ENCODE data around the gene KRTAP5-4.
A peak's percentile ranks its signal among the peaks of the same experiment; 100 is the strongest.
"Not testable (repeated sequence)": the region's sequence is repeated elsewhere in the genome, so short reads cannot be mapped to it uniquely, and the experiment has no call there.

Gene KRTAP5-4, protein sequence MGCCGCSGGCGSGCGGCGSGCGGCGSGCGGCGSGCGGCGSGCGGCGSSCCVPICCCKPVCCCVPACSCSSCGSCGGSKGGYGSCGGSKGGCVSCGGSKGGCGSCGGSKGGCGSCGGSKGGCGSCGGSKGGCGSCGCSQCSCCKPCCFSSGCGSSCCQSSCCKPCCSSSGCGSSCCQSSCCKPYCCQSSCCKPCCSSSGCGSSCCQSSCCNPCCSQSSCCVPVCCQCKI

GRCh38 chr11:1622086-1622485, at the start of gene KRTAP5-4:
TSS of gene KRTAP5-4 (minus strand) at chr11:1622138. CDS start at chr11:1622093, 45 bp downstream.
- DNase-seq (ENCODE audit: low spot score), result no peak

DNA sequence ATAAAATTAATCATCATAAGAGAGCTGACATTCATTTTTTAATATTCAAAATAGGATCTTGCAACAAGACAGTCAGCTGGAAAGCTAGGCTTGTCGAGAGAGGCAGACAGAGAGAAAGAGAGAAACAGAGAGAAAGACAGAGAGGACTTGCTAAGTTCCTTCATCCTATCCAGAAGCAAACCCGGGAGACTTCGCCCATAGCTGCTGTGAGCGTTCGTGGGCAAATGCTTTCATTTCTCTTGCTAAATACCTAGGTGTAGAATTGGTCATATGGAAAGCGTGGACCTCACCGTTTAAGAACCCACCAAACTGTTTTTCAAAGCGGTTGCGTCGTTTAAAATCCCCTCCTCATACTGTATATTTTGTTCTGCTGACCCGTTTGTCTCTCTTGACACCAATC, 49.7 kb upstream of the KRTAP5-4 start:
- peak; percentile 51 for DNase-seq (ENCODE audit: low spot score)

GRCh38 chr11:1670905-1671371, 49.0 kb upstream of the KRTAP5-4 start:
- DNase-seq (ENCODE audit: low spot score), result peak; percentile 63

GRCh38 chr11:1670457-1670856, 48.5 kb upstream of the KRTAP5-4 start:
- DNase-seq (ENCODE audit: low spot score), result not testable (repeated sequence)

GRCh38 chr11:1669546-1670218, 47.7 kb upstream of the KRTAP5-4 start:
- peak; percentile 86 for DNase-seq (ENCODE audit: low spot score)

- peak; percentile 46 for DNase-seq (ENCODE audit: low spot score)
These were observed 47.1 kb upstream of the KRTAP5-4 start for GRCh38 chr11:1668911-1669473.

DNA sequence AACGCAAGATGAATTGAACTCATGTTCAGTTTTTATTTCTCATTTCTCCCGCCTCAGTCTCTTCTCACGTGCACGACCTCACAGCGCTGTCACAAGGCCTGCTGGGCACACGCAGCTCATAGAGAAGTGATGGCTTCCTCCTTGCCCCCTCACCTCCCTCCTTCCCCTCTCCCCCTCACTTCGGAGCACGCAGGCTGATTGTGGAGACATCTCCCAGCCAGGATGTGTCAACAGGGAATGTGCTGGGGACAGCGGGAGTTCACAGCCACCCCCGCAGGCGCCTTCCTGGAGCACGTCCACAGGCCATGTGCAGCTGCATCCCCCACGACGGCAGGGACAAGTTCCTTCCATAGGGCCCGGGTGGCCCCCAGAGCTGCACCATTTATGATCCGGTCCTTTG, 46.0 kb upstream of the KRTAP5-4 start:
- peak; percentile 61 for DNase-seq (ENCODE audit: low spot score)

DNA sequence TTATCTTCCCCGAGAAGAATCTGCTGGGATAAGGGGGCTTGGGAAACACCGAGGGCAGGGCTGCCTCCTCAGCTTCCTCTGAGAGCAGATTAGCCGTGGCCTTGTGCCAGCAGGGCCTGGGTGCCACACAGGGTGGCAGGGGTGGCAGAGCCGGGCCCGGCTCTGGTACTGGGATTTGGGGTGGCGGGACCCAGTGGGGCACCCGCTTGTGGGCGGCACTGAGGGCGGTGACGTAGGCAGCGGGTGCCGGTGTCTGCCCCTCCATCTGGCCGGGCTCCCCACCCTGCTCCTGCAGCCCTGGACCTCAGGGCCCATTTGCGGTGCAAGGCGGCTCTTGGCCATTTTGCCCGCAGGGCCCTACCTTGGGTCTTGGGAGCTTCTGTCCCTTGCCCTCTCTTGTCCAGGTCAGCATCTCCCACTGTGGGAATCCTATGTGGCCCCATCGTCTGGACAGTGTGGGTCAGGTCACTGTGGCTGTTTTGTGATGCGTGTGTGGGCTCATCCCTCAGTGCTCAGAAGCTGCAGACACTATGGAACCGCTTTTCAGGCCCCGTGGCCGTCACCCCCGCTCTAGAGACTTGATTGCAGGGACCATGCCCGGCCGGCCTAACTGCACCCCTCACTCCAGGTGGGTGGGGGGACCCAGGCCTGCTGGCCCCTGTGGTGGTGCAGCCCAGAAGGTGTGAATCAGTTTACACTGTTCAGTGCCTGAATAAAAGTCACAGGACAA, 45.3 kb upstream of the KRTAP5-4 start:
- DNase-seq (ENCODE audit: low spot score), result peak; percentile 56

DNA sequence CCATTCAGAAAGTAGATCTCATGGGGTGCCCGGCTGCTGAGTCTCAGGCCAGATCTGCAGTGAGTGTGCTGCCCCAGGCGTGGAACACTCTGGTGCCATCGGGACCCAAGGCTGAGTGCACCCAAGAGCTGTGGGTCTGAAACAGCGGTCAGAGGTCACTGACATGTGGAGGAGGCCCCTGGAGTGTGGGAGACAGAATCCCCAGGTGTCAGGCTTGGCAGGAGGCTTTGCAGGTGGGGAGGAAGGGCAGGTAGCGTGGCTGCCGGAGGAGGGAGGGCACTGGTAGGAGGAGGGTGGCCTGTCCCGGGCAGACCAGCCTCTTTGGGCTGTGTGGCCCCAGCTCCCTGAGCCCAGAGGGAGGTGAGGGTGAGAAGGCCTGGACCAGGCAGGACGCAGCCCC, 43.4 kb upstream of the KRTAP5-4 start:
- DNase-seq (ENCODE audit: low spot score), result peak; percentile 46

DNA sequence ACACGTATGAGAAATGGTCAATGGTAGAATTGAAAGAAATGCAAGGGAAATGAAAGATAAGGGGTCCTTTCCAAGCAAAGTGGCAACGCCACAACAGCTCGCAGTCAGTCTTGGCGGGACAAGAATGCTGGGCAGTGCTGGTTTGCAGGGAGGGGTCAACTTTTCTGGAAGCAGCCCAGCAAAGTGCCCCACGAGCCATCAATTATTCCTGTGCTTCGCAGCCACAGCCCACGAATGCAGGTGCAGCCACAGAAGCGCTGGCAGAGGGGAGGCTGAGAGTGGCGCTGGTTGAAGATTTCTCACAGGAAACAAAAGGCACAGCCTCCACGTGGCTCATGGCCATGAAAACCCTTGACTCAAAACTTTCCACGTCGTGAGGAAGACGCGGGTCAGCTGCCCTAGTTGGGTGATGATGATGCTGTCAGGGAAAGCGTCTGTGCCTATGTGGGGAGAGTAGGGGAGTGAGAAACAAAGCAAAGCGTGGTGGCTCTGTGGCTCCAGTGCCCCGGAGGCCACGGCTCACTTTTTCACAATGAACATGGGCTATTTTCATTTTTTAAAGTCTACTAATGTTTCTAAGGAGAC, 40.9 kb upstream of the KRTAP5-4 start:
- DNase-seq (ENCODE audit: low spot score), result peak; percentile 5

- peak; percentile 18 for DNase-seq (ENCODE audit: low spot score)
These were observed 39.7 kb upstream of the KRTAP5-4 start for GRCh38 chr11:1661454-1662269.

DNA sequence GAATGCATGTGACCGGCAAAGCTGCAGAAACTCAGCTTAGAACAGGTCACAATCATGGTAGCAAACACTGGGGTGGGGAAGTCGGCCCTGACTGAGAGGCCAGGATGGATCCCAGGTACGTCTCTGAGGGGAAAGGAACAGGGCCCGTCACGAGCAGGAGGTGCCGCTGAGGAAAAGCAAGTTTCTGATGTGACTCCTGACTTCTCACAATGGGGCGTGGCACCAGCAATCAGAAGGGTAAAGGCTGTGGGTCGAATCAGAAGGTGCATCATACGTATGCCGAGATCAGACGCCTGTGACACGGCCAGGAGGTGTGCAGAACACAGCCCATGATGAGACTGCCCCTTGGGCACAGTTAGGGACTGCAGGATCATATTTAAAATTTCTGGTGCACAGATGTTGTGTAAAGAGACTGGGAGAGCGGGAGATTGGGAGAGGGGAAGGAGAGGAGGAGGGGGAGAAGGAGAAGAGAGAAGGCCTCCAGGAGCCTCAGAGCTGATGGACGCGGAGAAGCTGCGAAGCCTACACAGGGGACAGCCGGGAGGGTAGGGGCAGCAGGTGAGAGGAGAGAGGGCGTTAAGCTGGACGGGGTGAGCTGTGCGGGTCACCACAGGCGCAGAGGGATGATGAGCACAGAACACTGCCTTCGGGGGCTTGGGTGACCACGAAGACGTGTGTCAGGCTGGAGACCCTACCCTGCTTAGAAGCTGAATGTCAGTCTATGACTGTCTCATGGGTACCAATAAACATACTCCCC, 38.4 kb upstream of the KRTAP5-4 start:
- peak; percentile 40 for DNase-seq (ENCODE audit: low spot score)

DNA sequence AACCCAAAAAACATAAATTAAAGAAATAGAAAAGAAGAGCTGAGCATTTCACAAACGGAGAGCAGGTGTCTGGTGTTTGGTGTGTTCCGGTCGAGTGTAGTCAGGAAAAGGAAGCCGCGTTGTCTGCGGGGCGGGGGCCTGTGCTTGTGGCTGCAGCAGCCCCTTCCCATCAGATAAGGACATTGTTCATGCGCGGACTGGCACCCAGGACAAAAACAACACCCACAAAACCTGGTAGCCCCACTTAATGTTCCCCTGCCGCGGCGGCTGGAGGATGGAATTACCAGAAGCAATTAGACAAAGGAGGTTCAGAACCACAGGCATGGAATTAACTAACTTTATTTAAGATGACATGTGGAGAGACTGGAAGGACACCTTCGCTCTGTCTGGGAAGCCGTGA, 37.6 kb upstream of the KRTAP5-4 start:
- peak; percentile 61 for DNase-seq (ENCODE audit: low spot score)

- DNase-seq (ENCODE audit: low spot score), result peak; percentile 1
These were observed 34.7 kb upstream of the KRTAP5-4 start for GRCh38 chr11:1656670-1657069.

DNA sequence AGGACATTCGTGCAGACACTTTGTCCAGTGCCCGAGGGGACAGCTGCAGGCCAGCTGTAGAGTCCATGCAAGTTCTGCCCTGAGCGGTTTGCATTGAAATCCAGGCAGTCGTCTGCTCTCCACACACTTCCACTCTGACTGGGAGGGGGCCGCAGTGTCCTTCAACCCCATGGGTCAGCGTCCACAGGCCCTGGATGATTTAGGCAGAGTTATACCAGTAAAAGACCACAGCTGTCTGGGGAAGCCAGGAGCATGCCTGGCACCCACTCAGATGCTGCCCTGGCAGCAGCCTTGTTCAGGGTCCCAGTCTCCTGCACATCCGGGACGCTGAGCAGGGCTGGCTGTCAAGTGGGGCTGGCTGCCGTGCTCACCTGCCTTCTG, 34.1 kb upstream of the KRTAP5-4 start:
- DNase-seq (ENCODE audit: low spot score), result peak; percentile 40

DNA sequence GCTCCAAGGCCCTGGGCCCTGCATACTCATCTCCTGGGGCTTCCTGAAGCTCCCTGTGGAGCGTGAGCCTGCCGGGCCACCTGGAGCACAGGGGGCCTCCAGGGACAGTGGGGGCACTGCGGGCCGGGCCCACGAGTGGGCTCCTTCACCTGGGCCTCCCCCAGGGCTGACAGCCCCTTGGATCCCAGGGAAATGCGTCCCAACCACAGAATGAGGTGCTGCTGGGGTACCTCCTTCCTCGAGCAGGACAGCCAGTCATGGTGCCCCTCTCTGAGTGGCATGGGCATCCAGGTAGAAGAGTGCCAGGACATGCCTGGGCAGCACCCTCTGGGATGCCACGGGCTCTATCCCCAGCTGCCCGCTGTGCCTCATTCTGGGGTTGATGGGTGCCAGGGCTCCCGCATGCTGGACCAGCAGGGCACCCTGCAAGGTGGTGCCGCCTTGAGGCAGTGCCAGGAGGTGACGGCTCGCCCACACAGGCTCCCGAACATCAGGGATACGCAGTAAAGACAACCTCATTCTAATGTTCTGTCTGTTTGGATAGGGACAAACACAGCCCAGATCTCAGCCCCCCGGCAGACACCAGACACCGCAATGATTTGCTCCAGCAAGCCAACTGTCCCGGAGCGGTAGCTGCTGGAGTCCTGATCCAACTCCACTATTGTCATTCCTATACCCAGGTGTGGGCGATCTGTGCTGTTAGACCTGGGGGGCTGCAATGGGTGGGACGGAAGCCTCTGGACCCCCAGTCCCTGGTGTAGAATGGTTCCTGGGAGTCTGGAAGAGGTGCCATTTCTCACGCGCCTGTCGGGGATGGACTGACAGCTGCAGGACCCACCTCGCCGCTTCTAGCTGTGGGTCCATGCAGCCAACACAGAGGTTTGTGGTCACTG, 33.5 kb upstream of the KRTAP5-4 start:
- peak; percentile 51 for DNase-seq (ENCODE audit: low spot score)

- peak; percentile 26 for DNase-seq (ENCODE audit: low spot score)
These were observed 32.6 kb upstream of the KRTAP5-4 start for GRCh38 chr11:1654388-1655167.

DNA sequence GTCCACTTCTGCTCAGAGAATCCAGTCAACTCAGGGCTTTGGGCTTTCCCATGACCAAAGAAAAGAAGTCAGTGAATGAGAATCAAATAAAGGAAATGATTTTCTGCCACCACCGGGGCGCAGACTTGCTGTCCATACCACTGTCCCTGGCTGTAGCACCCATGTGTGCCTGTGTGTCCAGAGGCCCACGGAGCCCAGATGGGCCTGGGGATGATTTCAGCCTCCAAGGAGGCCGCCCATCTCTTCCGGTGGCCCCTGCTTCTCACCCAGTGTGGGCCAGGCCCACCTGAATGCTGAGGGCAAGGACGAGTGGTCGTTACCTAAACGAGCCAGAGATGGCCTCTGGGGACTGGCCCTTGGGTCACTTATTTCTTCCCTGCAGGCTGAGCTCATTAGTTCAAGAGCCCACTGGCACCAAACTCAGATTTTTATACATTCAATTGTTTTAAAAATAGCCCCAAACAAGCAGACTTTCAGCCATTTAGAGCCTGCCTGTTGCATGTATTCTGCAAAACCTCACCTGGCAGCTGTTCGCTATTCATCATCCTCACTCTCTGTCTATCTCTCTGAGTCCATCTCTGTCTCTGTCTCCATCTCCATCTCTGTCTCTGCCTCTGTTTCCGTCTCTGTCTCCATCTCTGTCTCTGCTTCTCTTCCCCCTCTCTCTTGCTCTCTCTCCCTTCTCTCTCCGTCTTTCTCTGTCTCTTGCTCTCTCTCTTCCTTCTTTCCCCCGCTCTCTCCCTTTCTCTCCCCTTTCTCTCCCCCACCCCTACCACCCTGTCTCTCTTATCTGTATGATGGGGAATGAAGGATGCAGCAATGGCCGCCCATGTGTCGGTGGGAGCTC, 31.8 kb upstream of the KRTAP5-4 start:
- DNase-seq (ENCODE audit: low spot score), result no peak
